SIG-M5 treated with dmso at 0.1 percent for 504 hours (cell line): ENCODE data around the gene ARAP3.

ENCODE experiments used
- DNase-seq: peaks from one replicate; lab custom pipeline; 2025; ENCODE audit not compliant: unreplicated experiment; lab: John Stamatoyannopoulos, UW

The ARAP3 gene

DNA sequence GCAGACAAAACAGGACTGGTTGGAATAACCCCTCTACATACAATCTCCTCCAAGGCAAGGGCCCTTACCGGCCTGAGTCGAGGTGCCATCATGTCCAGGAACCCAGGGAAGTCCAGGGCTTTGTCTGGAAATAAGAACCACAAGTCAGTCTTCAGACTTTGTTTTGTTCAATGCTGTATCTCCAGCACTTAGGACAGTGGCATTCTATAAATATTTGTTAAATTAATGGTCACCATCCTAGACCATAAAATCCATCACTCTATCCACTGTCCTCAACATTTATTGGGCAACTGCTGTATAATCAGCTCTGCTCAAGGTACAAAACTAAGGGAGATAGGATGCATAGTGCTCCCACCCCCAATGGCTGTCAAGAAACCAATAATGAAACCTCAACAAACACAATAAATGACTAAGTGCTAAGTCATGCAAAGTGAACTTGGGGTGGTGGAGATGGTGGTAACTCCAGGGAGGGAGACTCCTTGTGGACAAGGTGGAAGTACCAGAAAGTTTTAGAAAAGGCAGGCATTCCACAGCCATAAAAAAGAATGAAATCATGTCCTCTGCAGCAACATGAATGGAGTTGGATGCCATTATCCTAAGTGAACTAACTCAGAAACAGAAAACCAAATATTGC lies 40.3 kb downstream of the ARAP3 start:
- peak; percentile 58 for DNase-seq

DNA sequence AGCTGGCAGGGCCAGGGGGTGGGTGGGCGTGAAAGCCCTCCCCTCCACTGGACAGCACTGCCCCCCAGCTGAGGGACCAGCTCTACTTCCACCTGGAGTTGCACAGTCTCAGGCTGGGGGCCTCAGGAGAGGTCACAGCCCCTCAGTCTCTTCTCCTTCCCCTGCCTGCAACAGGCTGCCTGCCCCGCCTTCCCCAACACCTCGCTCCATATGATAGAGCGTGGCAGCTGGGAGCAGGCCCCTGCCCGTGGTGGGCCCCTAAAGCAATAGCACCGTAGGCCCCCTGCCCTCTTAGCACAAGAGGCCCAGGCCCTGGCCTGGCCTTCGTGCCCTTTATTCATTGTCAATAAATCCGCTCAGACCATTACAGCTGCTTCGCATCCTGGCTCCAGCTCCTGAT lies 41.3 kb downstream of the ARAP3 start:
- DNase-seq: no peak

DNA sequence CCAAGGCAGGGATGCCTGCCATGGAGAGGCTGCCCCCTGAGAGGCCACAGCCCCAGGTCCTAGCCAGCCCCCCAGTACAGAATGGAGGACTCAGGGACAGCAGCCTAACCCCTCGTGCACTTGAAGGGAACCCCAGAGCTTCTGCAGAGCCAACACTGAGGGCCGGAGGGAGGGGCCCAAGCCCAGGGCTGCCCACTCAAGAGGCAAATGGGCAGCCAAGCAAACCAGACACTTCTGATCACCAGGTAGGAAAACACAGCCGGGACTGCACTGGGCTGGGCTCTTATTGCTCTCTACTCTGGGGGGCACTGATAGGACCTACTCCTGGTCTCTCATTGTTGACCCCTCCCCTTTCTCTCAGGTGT lies 42.0 kb downstream of the ARAP3 start:
- no peak for DNase-seq

DNA sequence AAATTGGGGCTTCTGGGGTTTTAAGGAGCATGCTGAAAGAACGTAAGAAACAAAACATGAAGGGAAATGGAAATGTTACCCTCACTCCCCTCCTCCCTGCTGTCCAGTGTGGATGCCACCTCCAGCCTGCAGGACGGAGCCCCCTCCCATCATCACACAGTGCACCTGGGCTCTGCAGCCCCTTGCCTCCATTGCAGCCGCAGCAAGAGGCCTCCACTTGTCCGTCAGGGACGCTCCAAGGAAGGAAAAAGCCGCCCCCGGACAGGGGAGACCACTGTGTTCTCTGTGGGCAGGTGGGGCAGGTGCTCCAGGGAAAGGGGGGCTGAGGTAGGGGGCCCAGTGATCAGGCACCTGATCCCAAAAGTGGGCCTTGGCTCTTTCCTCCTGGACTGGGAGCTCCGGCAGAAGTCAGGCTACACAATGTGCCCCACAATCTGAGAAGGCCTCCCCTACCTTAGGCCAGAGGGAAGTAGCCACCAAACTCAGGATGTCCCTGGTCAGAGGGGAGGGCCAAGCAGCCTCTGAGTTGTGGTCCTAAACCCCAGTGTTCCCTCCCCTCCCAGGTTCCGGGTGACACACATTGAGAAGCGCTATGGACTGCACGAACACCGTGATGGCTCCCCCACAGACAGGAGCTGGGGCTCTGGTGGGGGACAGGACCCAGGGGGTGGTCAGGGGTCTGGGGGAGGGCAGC lies 42.5 kb downstream of the ARAP3 start:
- no peak for DNase-seq

DNA sequence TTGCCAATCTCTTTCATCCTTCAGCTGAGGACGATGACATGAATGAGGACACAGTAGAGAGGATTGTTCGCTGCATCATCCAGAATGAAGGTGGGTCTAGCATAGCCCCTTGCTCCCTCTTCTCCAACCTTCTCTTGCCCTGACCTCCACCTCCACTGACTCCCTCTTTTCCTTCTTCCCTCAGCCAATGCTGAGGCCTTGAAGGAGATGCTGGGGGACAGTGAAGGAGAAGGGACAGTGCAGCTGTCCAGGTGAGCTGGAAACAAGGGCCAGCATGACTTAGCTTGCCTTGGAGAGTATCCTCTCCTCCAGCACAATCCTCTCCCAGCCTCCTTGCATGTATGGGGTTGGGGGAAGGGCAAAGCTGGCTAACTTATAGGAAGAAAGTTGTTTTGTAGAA lies 43.3 kb downstream of the ARAP3 start:
- no peak for DNase-seq

DNA sequence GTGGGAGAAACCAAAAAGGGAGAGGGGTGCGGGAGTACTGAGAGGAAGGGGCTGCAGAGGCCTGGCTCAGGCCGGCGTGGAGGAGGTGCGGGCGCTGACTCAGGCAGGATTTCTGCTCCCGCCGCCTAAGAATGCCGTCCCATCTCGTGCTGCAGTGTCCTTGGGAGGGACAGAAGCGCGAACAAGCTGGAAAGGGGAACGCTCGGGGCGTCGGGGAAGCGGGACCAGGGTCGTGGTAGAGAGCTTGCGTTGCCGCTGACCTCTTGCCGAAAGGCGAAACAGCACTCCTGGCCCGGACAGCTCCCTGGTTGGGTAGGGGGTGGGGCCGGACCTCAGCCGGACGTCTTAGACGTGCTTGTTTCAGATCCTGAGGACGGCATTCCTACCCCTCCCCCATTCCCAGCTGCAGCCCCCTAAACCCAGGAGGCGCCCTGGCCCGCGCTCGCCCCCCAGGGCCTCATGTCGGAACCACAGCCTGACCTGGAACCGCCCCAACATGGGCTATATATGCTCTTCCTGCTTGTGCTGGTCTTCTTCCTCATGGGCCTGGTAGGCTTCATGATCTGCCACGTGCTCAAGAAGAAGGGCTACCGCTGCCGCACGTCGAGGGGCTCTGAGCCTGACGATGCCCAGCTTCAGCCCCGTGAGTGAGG lies 44.1 kb downstream of the ARAP3 start:
- DNase-seq: peak; percentile 84

DNA sequence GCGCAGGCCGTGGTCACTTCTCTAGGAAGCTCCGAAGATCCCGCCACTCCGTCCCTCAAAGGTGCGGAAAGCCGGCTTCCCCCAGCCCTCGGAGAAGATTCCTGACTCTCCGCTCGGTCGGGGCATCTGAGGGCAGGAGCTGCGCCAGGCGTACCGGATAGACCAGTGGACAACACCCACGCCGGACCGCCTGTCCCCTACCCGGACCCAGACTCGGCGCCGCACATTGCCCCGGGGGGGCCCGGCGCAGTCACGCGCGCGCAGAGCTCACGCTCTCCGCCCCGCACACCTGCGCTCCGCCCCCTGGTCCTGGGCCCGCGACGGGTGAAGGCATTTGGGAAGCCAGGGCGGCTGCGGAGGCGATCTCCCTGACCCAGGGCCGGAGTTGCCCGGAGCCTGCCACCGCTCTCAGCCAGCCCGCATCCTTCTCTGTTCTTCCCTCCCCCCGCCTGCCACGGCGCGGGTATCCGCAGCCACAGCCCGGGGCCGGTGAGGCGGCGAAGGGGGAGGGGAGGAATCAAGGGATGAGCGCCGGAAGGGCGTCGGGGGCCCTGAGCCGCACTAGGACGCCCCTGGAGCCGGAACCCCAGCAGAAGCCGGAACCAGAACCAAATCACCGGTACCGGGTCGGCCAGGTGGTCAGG lies 44.8 kb downstream of the ARAP3 start:
- no peak for DNase-seq

DNA sequence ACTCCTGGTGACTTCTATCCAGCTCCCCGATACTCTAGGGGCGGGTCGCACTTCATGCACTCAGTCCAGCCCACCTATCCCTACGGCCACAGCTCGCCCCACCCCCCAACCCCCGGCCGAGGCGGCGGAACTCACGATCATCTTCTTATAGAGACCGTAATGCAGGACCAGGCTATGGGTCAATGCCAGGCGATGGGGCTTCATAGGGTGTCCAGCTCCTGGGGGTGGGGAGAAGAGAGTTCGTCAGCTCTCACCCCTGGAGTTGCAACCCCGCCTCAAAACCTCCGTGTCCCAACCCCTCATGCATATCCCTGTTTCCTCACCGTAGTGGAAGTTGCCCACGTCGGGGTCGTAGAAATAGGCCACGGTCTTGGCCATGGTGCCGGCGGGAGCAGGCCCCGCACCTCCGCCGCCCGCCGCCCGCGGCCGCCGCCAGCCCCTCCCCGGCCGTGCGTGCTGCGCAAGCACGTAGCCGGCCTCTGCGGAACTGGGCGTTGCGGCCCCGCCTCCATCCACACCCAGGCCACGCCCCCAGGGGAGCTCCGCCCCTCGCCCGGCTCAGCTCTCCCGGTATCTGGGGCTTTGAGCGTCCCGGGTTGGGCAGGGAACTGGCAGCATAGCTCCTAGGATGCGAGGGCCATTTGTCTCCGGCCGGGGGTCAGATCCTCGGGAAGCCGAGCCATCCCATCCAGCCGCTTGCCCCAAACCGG lies 45.5 kb downstream of the ARAP3 start, which contains the start of the genes HDAC3 and RELL2:
HDAC3 (minus strand) TSS at position 437 of the 710 bp plus-strand sequence; CDS start at position 378, 59 bp downstream.
RELL2 (plus strand) TSS at position 585 of the 710 bp plus-strand sequence. CDS start 1,229 bp downstream, outside the sequence.
- peak; percentile 88 for DNase-seq

DNA sequence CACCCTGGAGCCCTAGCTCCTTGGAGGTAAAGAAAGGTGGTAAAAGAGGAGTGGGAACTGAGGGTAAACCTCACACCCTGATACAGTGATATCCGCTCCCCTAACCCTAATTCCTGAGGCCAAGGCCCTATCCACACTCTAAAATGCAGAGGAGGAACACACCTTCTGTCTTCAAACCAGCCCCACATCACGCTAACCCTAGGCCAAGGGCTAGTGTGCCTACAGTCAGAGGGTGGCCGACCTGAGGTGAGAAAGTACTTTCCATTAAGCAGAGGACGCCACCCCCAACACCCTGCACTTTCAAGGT lies 46.0 kb downstream of the ARAP3 start:
- no peak for DNase-seq

DNA sequence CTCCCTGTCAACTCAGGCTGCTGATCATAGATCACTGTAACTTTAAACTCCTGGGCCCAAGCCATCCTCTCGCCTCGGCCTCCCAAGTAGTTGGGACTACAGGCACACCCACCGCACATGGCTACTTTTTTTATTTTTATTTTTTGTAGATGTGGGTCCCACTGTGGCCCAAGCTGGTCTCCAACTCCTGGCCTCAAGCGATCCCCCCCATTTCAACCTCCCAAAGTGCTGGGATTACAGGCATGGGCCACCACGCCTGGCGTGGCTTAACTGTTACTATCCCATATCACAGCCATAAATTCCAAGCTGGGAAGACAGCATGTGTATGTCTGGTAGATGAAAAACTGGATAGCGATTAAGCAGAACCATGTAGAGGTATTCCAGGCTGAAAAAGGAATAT lies 46.4 kb downstream of the ARAP3 start:
- DNase-seq: no peak

DNA sequence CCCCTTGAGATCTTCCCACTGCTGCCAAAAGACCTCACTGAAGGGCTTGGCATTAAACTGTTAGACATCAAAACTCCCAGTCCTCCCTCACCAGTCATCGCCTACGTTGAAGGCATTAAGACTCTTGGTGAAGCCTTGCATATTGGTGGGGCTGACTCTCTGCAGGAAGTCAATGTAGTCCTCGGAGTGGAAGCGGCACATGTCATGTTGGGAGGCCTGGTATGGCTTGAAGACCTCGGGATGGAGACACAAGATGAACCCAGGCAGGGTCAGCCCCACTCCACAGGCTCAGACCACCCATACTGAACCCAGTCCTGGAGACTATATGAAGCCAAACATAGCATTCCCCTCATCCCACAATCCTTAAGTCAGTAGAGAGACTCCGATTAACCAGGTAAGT lies 47.3 kb downstream of the ARAP3 start:
- no peak for DNase-seq

DNA sequence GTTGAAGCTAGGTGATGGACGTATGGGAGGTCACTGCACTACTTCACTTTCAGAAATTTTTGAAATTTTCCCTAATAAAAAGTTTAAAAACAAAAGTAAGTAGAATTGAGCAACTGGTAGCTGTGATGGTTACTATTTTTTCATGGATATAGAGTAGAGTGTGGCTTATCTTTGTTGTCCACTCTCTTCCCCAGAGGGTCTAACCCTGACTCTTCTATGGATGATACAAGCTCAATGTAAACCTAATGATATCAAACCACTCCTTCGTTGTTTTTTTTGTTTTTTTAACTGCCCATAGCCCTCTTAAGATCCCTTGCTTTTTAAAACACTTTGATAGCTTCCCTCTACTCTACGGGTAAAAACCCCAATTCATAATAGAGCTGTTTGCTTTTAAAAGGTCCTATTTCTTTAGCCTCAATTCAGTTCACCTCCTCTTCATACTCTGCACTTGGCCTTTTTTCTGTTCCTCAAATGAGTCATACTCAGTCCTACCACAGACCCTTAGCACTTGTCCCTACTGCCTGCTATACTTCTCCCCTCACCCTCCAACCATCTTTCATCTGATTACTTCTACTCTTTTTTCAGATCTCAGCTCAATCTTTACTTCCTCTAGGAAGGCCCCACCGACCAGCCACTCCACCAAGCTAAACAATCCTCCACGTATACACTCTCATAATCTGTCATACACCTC lies 48.0 kb downstream of the ARAP3 start:
- DNase-seq: peak; percentile 90

DNA sequence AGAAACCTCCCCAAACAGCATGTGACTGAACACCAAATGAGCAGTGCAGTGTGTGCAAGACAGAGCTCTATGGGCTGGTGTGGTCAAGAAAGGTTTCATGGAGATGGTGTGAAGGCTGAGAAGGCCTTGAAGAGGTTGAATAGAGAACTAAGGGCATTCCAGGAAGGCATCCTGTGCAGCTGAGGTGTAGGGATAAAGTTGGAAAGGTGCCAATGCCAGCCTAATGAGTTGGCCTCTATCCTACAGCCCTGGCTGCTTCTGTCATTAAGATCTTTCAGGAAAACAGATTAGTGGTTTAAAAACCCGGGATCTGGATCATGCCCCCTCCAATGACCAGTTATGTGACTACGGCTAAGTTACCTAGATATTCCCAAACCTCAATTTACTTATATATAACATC lies 49.4 kb downstream of the ARAP3 start:
- no peak for DNase-seq

DNA sequence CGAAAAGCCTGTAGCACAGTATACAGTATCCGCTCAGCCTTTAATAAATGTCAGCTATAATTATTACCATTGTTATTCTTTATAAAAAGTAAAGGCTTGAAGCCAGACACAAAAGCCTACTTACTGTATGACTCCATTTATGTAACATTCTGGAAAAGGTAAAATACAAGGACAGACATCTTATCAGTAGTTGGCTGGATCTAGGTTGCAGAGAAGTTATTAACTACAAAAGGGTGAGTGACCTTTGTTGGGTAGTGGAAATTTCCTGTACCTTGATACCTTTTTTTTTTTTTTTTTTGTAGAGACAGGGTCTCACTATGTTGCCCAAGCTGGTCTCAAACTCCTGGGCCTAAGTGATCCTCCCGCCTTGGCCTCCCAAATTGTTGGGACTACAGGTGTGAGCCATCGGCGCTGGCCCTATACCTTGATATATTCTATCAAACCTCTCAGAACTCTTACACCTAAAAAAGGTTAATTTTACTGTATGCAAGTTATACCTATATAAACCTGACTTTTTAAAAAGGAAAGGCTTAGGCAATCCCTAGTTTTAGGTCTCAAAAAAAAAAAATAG lies 51.4 kb downstream of the ARAP3 start:
- no peak for DNase-seq

DNA sequence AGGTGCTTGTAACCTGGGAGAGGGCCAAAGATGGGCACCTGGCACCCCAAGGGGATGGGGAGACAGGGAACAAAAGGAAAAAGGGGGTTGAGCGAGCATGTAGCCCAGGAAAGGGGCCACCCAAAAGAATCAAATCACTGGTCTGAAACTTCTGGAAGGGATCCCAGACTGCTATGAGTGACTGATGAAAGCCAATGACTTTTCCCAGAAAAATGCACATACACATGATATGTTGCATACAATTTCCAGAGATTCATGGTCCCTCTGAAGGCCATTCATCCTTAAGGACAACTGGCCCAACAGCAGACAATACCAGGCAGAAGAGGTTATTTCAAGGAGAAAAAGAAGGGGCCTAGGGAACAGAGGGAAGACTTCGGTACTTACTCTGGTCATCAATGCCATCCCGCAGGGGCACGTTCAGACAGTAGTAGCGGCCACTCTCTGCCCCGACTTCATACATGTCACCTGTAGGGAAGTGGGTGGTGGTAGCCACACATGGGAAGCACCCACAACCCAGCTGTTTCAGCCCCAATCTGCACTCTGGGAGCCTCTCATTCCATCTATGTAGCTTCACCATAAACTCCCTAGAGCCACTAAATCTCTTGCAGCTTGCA lies 53.7 kb downstream of the ARAP3 start:
- DNase-seq: no peak

DNA sequence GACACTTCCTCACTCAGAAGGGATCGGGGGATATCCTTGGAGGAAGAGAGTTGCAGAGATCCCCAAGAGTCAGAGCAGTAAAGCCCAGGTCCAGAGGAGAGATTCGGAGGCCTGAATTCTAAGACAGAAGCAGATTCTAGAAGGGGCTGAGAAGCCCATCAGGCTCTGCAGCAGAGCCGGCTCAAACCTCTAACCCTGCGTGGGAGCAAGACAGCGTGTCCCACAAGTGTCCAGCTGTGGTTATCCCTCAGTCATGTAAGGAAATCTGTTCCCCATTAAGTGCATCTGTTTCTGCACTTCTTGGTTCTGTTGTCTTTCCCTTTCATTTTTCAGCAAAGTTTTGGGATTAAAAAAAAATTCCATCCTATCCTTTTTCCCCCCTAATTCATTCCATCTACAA lies 58.4 kb downstream of the ARAP3 start:
- no peak for DNase-seq

DNA sequence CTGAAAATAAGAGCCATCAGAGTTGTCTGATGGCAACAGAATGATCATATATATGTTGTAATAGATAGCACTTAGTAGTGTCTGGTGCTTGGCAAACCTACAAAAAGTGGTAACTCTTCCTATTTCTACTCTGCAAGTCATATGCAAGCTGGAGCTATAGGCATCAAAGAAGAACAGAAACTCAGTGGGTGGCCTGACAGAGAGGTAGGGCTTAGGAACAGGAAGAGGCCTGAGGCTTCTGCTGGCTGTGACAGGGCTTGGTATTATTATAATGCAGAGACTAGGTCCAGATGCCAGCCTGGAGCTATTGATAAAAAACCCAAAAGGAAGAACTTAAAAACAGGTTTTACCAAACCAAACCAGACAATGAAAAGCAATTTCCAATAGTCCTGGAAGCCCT lies 58.8 kb downstream of the ARAP3 start:
- DNase-seq: peak; percentile 98

DNA sequence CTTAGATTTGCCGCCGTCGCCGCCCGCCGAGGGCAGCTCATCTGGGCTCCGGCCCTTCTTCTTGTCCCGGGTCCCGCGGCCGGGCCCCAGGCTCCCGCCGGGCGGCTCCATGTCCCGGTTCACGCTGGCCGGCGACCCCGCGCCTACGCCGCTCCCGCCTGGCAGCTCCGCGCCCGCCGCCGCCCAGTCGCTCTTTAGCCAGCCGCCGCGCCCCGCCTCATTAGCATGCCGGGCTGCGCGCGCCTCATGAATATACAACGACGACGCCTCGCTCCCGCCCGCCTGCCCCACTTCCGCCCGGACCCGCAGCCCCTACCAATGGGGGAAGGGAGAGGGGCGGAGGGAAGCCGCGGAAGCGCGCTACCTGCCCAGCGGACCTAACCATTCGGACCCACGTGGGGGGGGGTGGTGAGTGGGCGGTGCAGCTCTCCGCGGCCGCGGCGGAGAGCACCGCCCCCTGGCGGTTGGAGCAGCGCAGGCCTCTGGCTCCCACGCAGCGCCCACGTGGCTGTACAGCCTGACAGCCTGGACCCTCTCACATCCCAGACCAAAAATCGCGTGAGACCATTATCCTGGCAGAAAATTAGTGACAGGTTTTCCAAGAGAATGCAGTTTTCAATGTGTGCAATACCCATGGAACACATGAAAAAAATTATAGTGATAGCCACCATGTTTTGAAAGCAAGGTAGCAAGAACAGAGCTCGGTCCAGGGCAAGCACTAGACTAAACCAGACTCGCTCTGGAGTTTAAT lies 63.1 kb downstream of the ARAP3 start, which contains the start of gene DIAPH1:
DIAPH1 (minus strand) TSS at position 197 of the 751 bp plus-strand sequence; CDS start at position 111, 86 bp downstream.
- DNase-seq: peak; percentile 94
